ENCODE measurements around the gene CBY2.
A peak's percentile ranks its signal among the peaks of the same experiment; 100 is the strongest.

The CBY2 gene

GRCh38 chr13:45702869-45703391, 810 bp downstream of the CBY2 start:
- no peak for ATAC-seq

GRCh38 chr13:45704211-45704739, 2.2 kb downstream of the CBY2 start:
- ATAC-seq, result no peak

DNA sequence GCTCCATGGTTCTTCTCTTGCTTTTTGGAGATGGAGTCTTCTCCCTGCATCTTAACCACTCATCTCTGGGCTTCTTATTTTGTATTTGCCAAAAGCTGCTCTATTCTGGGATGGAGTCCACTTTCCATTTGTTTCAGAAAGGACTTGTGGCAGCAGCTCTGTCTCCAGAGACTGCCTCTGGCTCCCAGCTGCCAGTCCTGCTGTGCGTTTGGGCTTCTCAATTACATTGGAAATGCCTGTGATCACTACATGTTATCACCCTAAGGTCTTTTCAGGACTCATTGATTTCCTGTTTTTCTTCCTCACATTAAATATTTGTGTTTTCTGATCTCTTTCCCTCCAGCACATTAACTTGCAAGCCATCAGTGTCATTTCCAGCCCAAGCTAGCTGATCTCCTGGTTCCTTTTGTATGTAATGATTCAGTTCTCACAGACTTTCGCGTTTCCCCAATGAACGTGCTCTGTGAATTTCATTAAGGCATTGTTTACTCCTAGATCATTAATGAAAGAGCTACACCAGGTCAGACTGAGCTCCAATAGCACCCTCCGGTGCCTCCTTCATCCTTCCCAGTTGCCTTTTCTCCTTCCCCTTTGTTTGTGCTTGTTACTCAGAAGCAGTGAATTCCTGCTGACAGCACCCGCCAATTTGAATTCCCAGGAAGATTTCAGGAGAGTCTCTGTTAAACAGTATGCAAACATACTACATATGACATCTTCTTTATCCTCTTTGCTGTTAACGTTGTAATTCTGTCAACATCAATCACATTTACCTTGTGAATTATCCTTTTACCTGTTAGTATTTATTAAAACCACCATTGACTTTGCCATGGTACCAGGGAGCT, 3.0 kb downstream of the CBY2 start:
- no peak for ATAC-seq

DNA sequence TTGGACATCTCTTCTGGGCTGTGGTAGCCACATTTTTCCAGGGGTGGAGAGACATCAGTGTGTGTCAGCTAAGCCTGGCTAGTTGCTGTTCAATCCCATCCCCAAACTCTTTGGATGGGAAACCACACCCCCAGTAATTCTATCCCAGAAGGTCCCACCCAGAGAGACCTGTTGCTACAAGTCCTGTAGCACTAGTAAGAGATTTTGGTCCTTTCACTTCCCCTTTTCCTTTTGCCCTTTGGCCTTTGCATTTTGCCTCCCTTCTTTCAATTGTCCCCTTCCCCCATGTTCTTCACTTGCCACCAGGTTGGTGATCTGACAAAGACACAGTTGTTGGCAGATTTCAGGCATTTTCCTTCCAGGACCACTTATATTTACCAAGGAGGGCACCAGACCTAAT, 3.8 kb downstream of the CBY2 start:
- no peak for ATAC-seq

DNA sequence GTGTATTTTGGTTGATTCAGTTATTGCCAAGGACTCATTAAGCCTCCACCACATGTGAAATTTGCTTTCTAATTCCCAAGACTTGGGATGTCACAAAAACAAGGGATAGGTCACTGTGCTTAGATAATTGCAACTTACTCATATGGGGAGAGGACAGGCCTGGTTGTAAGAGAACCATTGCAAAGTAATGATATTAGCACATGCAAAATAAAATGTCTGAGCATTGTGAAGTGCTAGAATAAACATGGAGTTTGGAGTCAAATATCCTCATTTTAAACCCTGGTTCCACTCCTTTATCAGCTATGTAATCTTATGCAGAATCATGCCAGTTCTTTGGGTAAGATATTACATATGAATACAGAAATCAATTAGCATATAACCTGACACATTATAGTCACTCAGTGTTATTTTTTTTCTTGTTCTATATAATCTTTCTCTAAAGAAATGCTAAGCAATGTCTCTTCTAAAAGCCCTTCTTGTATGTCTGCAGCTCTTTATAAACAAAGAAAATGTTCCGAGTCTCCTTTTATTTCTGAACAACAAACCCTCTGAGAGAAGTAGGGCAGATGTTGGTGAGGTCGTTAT, 5.5 kb downstream of the CBY2 start:
- no peak for ATAC-seq

DNA sequence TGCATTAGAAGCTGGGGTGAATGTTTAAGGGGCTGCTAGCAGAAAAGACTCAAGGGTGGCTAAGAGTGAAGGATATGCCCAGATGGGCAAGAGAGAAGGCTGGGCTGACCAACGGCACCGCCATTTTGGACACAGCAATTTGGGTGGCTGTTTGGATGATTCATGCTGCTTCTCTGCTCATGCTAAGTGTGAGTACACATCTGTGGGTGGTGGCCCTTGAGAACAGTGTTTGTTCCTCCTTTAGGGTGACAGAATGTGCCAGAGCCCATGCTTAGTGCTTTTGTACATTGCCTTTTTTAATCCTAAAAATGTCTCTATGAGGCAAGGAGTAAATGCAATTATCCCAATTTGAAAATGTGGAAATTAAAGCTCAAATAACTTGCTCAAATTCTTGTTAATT, 9.8 kb downstream of the CBY2 start:
- no peak for ATAC-seq

GRCh38 chr13:45713106-45713690, 11.1 kb downstream of the CBY2 start:
- ATAC-seq, result no peak

GRCh38 chr13:45713721-45714120, 11.6 kb downstream of the CBY2 start:
- no peak for ATAC-seq

DNA sequence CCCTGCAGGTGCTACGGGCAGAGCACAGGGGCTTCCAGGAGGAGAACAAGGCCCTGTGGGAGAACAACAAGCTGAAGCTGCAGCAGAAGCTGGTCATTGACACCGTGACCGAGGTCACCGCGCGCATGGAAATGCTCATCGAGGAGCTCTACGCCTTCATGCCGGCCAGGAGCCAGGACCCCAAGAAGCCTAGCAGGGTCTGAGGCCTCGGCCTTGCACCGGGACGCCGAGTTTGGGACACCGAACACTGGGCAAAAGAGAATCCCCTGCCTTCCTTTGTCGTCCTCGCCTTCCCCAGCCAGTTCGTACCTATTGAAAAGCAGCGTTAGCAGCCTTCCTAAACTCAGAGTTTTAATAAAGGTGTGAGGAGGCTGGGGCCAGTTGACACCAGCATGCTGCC, 12.1 kb downstream of the CBY2 start:
- no peak for ATAC-seq

GRCh38 chr13:45715351-45715750, 13.2 kb downstream of the CBY2 start:
- no peak for ATAC-seq

DNA sequence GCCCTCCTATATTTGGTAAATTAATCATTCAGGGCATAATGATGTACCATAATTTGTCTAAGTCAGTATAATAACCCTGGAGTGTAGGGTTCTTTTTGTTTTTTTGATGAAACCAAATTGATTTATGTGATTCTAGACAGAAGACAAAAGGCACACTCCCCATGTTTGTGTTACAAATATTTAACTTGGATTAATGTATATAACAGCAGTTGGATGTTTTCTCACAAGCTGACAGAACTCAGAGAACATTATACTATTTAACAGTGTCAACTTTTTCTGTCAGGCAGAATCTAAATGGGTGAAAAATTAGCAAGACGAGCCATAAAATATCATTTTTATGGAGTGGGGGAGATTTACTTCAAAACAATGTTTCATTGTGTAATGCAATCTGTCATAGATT, 15.2 kb downstream of the CBY2 start:
- no peak for ATAC-seq

DNA sequence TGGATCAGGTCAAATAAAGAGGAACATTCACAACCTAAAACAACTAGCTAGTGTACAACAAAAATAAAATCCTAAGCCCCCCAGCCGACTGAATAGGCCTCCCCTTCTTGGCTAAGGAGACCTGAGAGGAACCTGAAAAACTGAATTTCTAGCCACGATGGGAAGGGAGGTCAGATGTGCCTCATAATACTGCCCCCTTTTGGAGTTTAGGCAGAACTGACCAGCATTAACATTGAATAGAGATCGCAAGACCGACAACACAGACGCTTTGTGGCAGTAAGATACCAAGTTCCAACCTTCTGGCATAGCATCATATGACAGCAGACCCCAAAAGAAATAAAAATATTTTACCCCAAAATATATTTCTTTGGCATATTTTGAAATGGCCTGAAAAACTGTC, 15.9 kb downstream of the CBY2 start:
- ATAC-seq, result no peak

DNA sequence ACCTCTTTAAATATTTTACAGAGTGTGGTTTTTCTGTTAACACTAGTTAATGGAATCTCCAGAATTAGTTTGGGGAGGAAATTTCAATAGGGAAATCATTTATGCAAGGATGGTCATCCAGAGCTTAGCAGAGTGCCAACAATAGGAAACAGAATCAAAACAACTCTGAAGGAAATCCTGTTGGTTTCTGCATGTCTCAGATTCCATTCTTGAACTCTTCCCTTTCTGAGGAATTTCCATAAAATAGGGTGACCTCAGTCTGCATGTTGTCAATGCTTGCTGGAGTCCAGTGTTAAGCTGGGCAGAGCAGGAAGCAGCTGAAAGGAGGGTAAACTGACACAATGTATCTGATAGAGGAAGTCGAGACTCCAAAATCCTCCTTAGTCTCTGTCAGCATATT, 16.9 kb downstream of the CBY2 start:
- no peak for ATAC-seq

DNA sequence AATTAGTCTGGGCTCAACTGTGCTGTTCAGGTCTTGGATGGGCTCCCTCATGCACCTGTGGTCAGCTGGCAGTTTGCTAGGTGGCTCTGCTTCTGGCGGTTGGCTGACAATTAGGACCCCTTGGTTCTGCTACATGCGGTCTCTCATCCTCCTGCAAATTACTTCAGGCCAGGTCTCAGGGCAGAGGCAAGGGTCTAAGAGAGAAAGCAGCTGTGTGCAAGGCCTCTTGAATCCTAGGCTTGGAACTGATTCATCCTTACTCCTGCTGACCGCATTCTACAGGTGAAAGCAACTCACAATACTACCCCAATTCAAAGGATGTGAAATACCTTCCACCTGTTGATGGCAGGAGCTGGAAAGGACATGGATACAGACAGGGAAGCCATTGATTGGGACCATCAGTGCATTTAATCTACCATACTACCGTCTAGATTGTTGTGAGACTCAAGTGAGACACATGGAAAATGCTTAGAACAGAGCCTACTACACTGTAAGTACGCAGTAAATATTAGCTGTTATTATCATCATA, 19.1 kb downstream of the CBY2 start:
- no peak for ATAC-seq

DNA sequence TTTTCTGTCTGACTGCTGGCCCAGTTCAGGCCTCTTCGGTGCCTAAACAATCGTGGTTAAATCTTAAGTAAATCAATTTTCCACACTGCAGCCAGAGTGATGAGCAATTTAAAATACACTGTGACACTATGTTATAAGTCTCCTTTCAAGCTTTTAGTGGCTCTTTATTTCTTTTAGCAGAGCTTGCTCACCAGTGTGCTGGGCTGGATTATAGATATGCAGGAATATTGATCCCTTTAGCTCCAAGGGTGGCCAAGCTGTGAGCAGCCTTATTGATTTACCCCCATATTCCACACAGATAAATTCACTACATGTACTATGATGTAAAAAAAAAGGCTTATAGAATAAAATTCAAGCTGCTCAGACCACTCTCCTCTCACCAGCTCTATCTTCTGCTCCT, 21.7 kb downstream of the CBY2 start:
- ATAC-seq, result no peak

- ATAC-seq, result peak in 1 of 2 donors; percentile 41
Measured at GRCh38 chr13:45728759-45729158, 26.6 kb downstream of the CBY2 start.

DNA sequence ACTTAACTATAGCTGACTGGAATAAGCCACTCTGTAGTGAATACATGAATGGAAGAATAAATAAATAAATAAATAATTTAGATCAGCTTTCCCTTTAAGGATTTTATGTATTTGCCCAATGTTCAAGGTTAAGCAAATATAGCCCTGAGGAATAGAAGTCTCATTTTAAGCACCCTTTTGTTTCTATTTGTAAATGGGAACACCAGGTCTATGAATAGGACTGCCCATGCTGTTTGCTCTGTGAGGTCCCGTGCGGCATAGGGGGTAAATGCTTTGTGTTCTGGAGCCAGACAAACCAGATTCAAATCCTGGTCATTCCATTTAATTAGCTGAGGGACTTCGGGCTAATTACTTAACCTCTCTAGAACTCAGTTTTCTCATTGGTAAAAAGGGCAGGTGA, 29.3 kb downstream of the CBY2 start:
- no peak for ATAC-seq

- ATAC-seq, result no peak
Measured at GRCh38 chr13:45732916-45733315, 30.8 kb downstream of the CBY2 start.

- no peak for ATAC-seq
Measured at GRCh38 chr13:45733361-45733760, 31.2 kb downstream of the CBY2 start.

GRCh38 chr13:45737571-45738017, 35.5 kb downstream of the CBY2 start:
- ATAC-seq, result no peak

GRCh38 chr13:45742985-45743384, 40.9 kb downstream of the CBY2 start:
- no peak for ATAC-seq

- ATAC-seq, result no peak
Measured at GRCh38 chr13:45744979-45745378, 42.9 kb downstream of the CBY2 start.

GRCh38 chr13:45747071-45747470, 45.0 kb downstream of the CBY2 start:
- ATAC-seq, result no peak
